ENCODE data around the gene GATA5.

DNA sequence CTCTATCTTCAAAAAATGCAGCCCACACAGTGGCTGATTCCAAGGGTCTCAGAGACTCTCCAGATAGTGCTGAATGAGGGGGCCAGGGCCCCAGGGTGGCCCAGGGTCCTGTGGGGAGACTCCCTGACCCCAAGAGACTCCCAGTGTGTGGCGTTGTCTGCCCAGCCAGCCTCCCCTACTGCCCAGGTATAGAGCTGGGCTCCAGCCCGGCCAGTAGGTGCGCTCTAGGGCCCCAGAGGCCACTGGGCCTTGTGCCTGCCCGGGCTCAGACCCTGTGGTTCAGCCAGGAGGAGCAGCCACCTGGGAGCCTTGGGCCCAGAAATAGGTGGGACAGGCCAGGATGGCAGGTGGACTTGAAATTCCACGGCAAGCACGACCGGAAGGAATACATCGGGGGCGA lies 30.3 kb upstream of the GATA5 start:
- TF ChIP-seq REST (IDR thresholded peaks at IDR 0.05; ENCODE audit: insufficient read depth in 1 of 2, low read depth in 2 of 2, low read length in 2 of 2) = no peak
- no peak for TF ChIP-seq POLR2AphosphoS5 (IDR thresholded peaks at IDR 0.05; ENCODE audit: low read depth, low read length)
